Left ventricle myocardium inferior (tissue), 1 donor: ENCODE measurements around the gene RMND5B. TPM values are rescaled to one million over a fixed set of nuclear protein-coding genes. Genes with fewer than 3 reads are reported as not detected.

ENCODE experiments used
- DNase-seq: peaks from one replicate; pipeline ENCODE4 v3.0.0-alpha.2; 2020
- H3K27ac ChIP-seq: fragments of 200-600 bp; replicated peaks from 2 replicates; pipeline ENCODE4 v1.8.0; 2021
- H3K27me3 ChIP-seq: fragments of 200-600 bp; 2 replicates; pipeline ENCODE4 v1.8.0; 2021; ENCODE audit warnings: low read depth
- H3K36me3 ChIP-seq: fragments of 200-600 bp; 2 replicates; pipeline ENCODE4 v1.8.0; 2021
- H3K4me1 ChIP-seq: fragments of 200-600 bp; 2 replicates; pipeline ENCODE4 v1.8.0; 2021
- H3K4me3 ChIP-seq: fragments of 200-600 bp; 2 replicates; pipeline ENCODE4 v1.8.0; 2021; ENCODE audit warnings: mild to moderate bottlenecking, moderate library complexity
- H3K9me3 ChIP-seq: fragments of 200-600 bp; replicated peaks from 2 replicates; pipeline ENCODE4 v1.8.0; 2021
- intact Hi-C: fragments of 100-400 bp; cut with micrococcal nuclease; formaldehyde crosslinking; loops from one replicate; pipeline ENCODE4 v1.11.0; 2022
- total RNA-seq: library from RNA; stranded (reverse); fragmentation: NEBNext Ultra II Directional; extraction: Animal tissue kit (Norgen Biotek cat#: 25700); gene quantifications from one replicate; pipeline ENCODE4 v1.2.1, GENCODE V29; 2021
- TF ChIP-seq, protein P1 (sequence below): fragments of 200-600 bp; IDR thresholded peaks from 2 replicates; pipeline ENCODE4 v1.8.0; 2021; ENCODE audit warnings: antibody characterized with exemption, mild to moderate bottlenecking, borderline replicate concordance
- donor health status: DM: no; HTN: yes; CAD: no; lungs with severe emphysema.

RMND5B gene
- total RNA-seq, 1 donor from 2014 or later: 38.9 TPM

DNA sequence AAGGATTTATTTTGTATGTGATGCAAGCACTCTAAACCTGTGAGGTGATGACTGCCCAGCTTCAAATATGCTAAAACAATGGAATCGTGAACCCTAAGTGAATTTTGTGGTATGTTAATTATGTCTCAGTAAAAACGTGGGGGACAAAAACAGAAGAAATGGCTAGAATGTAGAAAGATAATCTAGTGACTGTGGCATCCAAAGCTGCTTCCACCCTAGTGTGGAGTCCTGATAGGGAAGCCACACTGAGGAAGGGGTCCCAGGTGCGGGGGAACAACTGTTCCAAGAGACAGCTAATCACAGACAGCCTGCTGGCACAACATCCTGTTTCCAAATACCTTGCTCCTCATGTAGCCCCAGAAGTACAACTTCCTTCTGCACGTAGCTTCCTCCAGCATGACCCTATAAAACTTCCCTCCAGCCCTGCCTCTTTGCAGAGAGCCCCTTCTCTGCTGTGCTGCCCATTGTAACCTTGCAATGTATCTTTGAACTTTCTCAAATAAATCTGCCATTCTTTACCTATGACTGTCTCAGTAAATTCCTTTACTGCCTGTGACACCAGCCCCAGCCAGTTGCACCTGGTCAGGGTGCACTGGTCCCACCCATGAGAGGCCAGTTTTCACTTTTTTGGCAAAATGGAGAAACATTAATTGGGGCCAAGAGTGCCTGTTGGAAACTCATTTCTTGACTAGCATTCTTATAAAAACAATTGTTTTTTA is 51.5 kb downstream of the RMND5B start:
- no peak for DNase-seq
- Histone ChIP-seq H3K36me3 (no peaks in the 10 kb centered on the region), H3K4me1 (no peaks in the 10 kb centered on the region), H3K4me3 (no peak overlapping the region), H3K27me3 (peaks cover 33% of the 10 kb centered on the region), H3K27ac (no peak overlapping the region), H3K9me3 (no peaks in the 10 kb centered on the region)
- intact Hi-C loops: no loop called here
- TF ChIP-seq, protein P1, sequence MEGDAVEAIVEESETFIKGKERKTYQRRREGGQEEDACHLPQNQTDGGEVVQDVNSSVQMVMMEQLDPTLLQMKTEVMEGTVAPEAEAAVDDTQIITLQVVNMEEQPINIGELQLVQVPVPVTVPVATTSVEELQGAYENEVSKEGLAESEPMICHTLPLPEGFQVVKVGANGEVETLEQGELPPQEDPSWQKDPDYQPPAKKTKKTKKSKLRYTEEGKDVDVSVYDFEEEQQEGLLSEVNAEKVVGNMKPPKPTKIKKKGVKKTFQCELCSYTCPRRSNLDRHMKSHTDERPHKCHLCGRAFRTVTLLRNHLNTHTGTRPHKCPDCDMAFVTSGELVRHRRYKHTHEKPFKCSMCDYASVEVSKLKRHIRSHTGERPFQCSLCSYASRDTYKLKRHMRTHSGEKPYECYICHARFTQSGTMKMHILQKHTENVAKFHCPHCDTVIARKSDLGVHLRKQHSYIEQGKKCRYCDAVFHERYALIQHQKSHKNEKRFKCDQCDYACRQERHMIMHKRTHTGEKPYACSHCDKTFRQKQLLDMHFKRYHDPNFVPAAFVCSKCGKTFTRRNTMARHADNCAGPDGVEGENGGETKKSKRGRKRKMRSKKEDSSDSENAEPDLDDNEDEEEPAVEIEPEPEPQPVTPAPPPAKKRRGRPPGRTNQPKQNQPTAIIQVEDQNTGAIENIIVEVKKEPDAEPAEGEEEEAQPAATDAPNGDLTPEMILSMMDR: no peak

DNA sequence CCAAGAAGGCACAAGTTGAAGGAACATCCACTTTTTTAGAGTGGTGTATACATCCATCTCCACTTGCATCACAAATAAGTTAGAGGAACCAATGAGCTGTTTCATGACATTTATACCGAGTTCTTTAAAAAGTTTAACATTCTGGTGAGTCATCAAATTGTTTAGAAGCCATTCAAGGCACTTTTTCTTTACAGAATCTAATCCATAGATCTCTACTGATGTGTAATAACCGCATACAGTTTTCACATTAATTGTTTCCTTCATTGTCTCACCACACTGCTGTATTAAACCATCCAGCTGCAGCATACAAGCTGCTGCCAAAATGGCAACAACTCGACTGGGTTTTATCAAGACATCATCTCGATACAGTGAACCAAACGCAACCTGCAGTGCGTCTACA is 55.6 kb downstream of the RMND5B start:
- Histone ChIP-seq H3K4me3 (no peak overlapping the region), H3K9me3 (no peaks in the 10 kb centered on the region), H3K27ac (no peak overlapping the region), H3K4me1 (no peaks in the 10 kb centered on the region), H3K36me3 (no peaks in the 10 kb centered on the region), H3K27me3 (peaks cover 41% of the 10 kb centered on the region)
- TF ChIP-seq, protein P1: no peak
- DNase-seq: no peak
- intact Hi-C loops: no loop called here

DNA sequence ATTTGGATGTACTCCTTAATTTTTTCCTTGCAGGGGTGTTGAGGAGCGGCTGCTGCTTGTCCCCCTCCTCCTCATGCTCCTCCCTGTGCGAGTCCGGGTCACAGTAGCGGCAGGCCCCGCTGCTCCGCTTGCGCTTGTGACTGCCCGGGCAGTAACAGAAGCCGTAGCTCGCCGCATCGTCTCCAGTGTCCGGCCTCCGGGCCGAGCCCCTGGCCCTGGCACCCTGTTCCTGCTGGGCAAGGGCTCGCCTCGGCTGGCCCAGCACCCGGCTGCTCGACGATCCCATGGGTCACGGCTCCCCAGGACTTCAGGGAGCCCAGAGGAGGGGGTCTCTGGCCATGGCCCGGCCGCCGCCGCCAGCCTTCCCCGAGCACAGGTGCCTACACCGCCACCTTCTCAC is 56.2 kb downstream of the RMND5B start, which contains the start of gene GMCL2:
Gene GMCL2, minus strand, starts transcription at position 358 of the 400 bp plus-strand sequence. Its CDS starts 72 bp downstream, at position 286.
- Histone ChIP-seq H3K4me3 (no peak within 1 kb of the TSS), H3K4me1 (no peaks in the 10 kb centered on the region), H3K9me3 (no peaks in the 10 kb centered on the region), H3K27me3 (peaks cover 39% of the 10 kb centered on the region), H3K27ac (no peak within 1 kb of the TSS), H3K36me3 (no peaks in the 10 kb centered on the region)
- TF ChIP-seq, protein P1: no peak
- intact Hi-C loops: no loop called here
- DNase-seq: no peak

DNA sequence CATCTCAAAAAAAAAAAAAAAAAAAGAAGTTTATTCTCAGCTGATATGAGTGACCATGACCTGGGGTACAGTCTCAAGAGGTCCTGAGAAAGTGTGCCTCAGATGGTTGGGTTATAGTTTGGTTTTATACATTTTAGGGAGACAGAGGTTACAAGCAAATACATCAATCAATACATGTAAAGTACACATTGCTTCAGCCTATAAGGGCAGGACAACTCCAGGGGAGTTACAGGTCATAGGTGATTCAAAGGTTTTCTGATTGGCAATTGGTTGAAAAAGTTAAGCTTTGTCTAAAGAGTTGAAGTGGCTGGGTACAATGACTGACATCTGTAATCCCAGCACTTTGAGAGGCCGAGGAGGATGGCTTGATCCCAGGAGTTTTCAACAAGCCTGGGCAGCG is 58.6 kb downstream of the RMND5B start:
- no peaks in the 10 kb centered on the region for H3K36me3 ChIP-seq
- TF ChIP-seq, protein P1: no peak
- H3K9me3 ChIP-seq: no peaks in the 10 kb centered on the region
- no peak overlapping the region for H3K27ac ChIP-seq
- no peaks in the 10 kb centered on the region for H3K4me1 ChIP-seq
- no peak for DNase-seq
- peaks cover 52% of the 10 kb centered on the region for H3K27me3 ChIP-seq
- intact Hi-C loops: no loop called here
- no peak overlapping the region for H3K4me3 ChIP-seq

DNA sequence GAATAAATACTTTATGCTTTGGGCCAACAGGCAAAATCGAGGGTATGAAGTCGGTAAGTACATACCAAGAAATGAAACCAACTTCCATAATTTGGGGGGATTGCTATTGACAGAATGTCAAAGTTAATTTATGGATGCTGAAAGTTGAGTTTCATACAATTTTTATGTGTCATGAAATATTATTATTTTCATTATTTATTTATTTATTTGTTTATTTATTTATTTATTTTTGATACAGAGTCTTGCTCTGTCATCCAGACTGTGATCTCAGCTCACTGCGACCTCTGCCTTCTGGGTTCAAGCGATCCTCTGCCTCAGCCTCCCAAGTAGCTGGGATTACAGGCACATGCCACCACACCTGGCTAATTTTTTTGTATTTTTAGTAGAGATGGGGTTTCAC is 60.8 kb downstream of the RMND5B start:
- H3K9me3 ChIP-seq: no peaks in the 10 kb centered on the region
- TF ChIP-seq, protein P1: no peak
- no peak for DNase-seq
- peaks cover 57% of the 10 kb centered on the region for H3K27me3 ChIP-seq
- no peaks in the 10 kb centered on the region for H3K4me1 ChIP-seq
- H3K36me3 ChIP-seq: no peaks in the 10 kb centered on the region
- H3K27ac ChIP-seq: no peak overlapping the region
- H3K4me3 ChIP-seq: no peak overlapping the region
- intact Hi-C loops: no loop called here
